Medulla oblongata (tissue), 1 donor: ENCODE measurements around the gene TRIP6.
"Not testable (repeated sequence)": the region's sequence is repeated elsewhere in the genome, so short reads cannot be mapped to it uniquely, and the experiment has no call there.

Source experiments
- DNase-seq: peaks from one replicate; pipeline ENCODE4 v3.0.0-alpha.2; 2015; ENCODE audit errors: extremely low spot score

Gene TRIP6

DNA sequence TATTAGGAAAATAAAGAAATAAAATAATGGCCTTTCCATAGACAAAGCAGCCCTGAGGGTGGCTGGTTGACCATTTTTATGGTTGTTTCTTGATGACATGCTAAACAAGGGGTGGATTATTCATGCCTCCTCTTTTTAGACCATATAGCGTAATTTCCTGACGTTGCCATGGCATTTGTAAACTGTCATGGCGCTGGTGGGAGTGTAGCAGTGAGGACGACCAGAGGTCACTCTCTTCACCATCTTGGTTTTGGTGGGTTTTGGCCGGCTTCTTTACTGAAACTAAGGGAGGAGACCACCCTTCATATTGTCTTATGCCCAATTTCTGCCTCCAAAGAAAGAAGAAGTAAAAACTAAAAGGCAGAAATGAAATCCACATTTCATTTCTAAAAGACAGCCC lies 52.1 kb downstream of the TRIP6 start:
- DNase-seq = not testable (repeated sequence)

DNA sequence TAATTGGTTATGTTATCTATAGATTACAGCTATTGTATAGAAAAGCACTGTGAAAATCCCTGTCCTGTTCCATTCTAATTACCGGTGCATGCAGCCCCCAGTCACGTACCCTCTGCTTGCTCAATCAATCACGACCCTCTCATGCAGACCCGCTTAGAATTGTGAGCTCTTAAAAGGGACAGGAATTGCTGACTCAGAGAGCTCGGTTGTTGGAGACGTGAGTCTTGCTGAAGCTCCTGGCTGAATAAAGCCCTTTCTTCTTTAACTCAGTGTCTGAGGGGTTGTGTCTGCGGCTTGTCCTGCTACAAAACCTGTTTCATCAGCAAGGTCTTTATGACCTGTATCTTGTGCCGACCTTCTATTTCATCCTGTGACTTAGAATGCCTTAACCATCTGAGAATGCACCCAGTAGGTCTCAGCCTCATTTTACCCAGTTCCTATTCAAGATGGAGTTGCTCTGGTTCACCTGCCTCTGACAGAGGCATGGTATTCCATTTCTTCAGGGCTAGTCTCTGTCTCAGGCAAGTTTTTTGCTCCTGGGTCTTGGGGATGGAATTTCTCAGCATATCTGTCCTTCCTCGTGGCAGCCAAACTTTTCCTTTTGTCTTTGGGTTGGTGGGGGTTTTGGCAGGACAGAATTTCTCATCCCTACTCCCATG lies 52.7 kb downstream of the TRIP6 start:
- not testable (repeated sequence) for DNase-seq

DNA sequence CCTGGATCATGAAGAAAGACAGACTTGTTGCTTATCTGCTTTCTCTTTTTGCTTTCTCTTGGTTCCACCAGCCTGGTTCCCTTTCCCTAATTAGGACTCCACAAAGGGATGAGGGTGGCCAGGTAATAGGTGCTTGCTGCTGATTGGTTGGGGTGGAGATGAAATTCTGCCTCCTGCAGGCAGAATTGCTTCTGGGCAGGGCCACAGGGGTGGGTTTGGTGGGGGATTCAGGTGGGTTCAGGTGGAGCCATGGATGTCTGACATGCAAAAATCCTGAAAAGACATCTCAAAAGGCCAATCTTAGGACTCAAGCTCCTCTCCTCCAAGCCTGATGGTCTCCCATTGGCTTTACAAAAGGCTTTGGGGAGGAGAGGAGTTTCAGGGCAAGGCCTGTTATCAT lies 53.9 kb downstream of the TRIP6 start:
- no peak for DNase-seq
